HG03469 (cell line): Measurements from ENCODE around the gene FAM240B.

Experiments
- ATAC-seq: cut with Tn5 transposase; IDR thresholded peaks from one replicate; pipeline ENCODE4 v1.9.1; 2021; ENCODE audit warnings: mild to moderate bottlenecking, moderate library complexity, moderate number of reproducible peaks; ENCODE audit not compliant: unreplicated experiment

Gene FAM240B

DNA sequence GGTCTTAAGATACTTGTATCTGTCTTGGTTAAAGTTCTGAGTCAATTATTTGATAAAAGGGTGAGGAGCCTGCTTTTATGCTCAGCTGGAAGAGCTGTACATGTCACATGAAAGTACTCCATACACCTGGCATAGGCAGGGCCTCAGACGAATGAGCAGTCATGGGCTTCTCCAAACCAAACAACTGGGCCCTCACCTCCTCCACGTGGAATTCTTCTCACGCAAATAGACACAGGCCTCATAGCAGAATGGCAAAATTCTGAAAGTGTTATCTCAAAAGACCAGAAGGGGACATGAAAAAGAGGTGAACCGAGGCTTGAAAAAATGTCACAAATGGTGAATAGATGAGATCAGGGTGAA lies 48.6 kb downstream of the FAM240B start:
- ATAC-seq: no peak

DNA sequence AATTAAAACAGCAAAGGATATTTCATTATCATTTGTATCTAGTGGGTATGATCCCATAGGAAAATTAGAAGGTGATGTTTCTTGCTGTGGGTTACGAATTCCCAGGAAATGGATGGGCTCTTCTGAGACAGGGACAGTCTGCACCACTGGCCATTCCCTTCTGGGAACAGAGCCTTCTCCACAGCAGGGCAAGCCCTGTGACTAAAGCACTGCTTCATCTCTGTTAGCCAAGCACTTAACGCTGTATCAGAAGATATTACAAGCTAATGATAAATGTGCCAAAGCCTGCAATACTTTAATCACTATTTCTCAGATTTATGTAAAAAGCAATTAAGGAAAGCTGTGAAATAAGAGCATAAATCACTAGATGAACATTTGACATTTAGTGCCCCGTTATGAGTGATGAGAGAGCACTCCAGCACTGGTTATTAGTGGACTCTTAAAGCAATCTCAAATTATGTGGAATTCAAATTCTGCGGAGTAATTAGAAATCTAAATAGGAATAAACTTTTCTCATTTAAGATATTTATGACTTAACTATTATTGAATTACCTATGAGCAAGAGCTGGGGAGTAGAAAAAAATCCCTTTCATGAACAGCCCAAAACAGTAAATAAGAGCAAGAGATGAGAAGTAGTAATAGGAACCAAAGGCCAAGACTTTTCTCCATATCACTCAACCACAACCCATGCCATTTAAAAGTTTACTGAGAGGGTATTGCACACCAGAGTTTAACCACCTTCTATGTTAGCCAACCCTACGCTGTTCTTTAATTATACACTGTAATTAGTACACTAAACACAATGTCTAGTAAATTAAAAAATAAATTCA lies 49.2 kb downstream of the FAM240B start:
- no peak for ATAC-seq

DNA sequence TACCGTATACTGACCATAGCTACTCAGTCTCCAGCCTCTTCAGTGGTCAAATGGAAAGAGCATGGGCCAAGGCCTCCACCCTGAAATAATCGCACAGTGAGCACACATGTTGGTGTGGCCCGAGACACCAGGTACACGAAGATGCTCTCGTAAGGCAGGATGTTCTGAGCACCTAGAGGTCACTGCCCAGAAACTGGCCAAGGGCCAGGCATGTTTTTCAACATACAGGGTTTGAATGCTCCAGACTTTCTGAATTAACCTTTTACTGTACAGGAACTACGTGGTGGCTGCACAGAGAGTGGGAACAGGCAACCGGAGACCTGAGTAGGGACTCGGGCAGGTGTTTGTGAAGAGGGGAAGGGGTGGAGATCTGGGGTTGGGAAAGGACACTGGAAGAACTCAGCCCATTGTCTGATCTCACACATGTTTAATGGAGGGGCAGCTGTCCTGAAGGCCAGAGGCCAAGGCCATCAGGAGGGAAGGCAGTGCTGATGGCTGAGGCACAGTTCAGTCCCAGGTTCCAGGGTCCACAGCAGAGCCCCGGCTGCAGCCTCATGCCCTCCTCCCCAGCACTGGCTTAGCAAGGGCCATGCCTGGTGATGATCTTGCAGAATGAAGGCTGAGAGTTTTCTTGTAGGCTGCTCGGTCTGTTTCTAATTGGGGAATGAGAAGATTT lies 51.0 kb downstream of the FAM240B start:
- ATAC-seq: no peak

DNA sequence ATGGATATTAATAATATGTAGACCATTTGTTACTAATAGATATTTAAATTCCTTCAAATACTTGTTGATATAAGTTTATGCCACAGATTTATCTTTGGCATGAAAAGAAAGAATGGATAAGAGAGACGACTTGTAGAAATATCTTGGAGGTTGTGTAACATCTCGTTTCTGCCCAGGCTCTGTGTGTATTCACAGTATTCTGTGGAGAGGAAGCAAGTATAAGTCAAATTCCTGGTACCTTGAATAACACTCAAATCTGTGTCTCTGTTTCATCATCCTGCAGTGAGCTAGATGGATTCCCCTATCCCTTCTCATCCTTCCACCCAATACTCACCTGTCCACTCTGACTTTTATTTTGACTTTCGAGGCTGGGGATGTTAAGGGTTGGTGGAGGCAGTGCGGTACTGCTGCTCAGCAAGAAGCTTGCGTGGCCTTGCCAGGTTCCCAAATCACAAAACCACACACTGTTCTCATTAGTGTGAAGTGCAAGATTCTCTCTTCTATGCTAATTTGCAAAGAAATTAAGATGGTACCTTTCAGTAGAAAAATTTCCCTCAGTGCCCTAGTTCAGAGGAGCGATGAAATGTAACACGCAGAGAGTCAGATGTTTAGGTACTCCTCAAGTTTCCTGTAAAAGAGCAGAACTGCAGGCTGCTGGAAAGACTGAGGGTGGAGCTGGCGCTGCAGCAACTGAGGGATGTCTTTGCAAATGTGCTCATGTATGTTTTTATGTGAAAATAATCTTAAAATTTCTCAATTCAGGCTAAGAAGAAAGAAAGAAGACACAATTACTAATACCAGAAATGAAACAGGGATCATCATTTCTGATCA lies 57.0 kb downstream of the FAM240B start:
- ATAC-seq: no peak

DNA sequence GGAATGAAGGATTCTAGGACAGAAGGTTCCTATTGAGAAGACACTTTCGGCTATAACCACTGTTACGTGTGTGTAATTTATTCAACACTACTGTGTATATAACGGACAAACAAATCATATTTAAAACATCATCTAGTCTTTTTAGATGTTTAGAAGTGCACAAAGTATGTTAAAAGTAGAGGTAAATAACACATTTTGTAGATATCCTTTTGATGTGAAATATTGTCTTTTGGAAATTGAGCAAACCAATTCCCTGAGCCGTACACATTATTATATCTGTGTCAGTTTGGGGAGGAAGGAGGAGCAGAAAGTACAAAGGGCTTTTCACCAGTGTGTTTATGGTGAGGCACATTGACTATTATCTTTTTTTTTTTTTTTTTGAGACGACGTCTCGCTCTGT lies 60.4 kb downstream of the FAM240B start:
- ATAC-seq: no peak

DNA sequence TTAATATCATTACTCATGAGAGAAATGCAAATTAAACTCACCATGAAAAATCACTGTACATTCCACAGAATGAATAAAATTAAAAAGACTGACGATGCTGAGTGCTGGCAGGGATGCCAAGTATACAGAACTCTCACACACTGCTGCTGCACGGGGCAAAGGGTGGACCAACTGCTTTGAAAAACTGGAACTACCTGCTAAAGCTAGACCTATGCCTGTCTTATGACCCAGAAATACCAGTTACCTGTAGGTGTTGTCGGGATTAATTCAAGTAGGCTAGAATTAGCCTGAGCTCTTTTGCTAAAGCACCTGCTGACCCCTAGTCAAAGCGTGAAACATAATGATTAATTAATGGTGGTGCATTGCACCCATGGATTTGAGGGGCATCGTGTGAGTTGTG lies 63.0 kb downstream of the FAM240B start:
- ATAC-seq: no peak

DNA sequence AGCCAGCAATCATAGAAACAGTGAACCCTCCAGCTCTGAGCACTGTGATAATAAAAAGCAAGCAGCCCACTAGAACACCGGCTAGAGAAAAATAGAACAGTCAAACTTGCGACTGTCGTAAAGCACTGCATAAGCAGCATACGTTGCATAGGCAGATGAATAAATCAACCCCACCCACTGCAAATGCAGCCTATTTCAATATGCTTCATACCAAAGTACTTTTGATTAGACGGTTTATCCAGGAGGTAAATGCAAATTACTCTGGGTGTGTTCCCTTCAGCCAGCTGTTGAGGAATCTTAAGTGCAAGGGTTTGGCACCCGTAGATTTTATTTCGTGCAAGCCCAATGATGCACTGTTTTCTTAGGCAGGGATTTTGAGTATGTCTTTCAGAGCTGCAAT lies 67.4 kb downstream of the FAM240B start:
- ATAC-seq: no peak

DNA sequence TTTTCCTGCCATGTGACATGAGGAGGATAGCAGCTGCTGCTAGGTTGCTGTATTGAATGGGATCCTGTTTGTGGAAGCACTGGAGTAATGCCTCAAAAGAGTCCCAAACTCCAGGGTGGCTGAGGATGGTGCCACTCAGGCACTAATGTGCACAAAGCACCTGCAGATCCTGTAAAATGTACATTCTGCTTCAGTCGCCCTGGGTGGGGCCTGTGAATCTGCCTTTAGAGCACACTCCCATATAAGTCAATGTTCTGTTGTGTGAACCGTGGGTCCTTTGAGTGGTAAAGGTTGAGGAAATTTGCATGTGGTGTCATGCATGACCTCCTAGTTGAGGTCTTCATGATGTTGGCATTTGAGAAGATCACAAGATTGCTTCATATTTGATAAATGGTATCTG lies 67.9 kb downstream of the FAM240B start:
- ATAC-seq: no peak

DNA sequence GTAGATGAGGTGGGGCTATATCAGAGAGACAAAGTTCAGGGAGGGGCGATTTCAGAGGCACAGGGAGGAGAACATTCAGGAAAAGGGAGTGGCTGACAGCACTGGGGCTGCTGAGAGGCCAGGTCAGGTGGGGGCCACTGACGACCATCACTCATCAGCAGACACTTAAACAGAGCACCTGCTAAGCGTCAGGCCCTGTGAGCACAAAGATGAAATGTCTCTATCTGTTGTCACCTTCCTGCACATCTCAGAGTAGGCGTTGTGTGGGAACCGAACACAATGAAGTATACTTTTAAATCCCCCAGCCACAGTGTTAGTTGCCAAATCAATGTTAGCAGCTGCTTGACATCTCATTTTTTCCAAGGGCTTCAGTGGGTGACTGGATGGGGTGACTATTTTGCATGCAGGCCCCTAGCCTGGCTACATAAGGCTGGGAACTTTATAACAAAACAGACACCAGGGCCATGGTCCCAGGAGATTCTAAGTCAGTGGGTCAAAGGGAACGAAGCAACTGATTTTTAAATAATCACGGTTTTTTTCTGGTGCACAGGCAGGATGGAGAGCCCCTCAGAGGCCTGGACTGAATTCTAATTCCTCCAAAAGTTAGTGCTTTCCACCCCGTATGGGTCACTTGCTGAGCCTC lies 68.4 kb downstream of the FAM240B start:
- ATAC-seq: no peak

DNA sequence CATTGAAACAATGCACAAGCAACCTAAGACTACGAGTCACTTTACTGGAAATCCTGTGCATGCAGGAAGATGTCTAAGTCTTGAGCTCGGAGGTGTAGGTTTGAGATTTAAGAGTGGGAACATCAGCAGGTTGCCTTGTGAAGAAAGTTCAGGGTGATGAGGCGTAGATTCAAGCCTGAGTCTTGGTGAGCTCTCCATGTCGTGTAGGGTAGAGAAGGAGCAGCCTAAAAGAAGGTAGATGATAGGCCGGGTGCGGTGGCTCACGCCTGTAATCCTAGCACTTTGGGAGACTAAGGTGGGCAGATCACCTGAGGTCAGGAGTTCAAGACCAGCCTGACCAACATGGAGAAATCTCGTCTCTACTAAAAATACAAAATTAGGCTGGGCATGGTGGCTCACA lies 69.4 kb downstream of the FAM240B start:
- ATAC-seq: no peak

DNA sequence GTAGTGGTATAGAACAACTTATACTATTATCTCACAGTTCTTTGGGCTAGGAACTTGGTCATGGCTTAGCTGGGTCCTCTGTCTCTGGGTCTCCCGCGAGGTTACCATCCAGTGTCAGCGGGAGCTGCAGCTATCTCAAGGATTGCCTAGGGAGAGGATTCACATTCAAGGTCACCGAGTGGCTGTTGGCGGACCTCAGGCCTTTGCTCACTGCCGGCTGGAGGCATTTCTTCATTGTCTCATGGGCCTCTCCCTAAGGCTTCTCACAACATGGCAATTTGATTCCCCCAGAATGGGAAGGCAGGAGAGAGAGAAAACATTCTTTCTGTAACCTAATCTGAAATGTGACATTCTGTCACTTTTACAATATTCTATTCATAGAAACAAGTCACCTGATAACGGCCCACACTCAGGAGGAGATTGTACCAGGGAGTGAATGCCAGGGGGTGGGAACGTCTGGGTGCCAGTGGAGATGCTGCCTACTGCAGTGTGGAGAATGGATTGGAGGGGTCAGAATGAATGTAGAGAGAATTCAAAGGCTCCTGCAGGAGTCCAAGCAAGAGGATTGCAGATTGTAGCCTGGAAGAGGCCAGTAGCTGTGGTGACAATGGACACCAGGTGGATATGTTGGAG lies 70.1 kb downstream of the FAM240B start:
- ATAC-seq: no peak

DNA sequence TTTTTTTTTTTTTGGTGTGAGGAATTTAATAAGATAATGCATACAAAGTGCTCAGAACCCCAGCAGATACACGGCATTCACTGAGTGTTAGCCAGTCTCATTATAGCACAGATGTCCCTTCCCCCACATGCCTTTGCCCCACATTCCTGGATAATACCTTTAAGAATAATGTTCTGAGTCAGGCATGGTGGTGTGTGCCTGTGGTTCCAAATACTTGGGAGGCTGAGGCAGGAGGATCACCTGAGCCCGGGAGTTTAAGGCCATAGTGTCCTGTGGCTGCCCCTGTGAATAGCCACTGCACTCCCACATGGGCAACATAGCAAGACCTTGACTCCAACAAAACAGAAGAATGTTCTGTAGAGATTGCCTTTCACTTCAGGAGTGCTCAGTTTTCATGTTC lies 75.3 kb downstream of the FAM240B start:
- ATAC-seq: no peak
